ENCODE data around the gene ATP5IF1. TPM values are rescaled to one million over a fixed set of nuclear protein-coding genes. Genes with fewer than 3 reads are reported as not detected.
A peak's percentile ranks its signal among the peaks of the same experiment; 100 is the strongest.

Gene ATP5IF1
- total and polyA plus RNA-seq, 2 donors from 2014 or later: 172 to 906 TPM

GRCh38 chr1:28190996-28191645 is 44.8 kb upstream of the ATP5IF1 start:
- DNase-seq (no peak), FAIRE-seq (no peak)
- Histone ChIP-seq H3K9ac (ENCODE audit: low read length in 3 of 3) (no peak overlapping the region), H3K27ac (ENCODE audit: low read depth in 2 of 2, low read length in 2 of 2) (no peak overlapping the region), H3K36me3 (ENCODE audit: control insufficient read depth in 2 of 3, insufficient read depth in 3 of 3, low read length in 3 of 3) (no peaks in the 10 kb centered on the region), H3K4me1 (ENCODE audit: control insufficient read depth in 2 of 3, insufficient read depth in 2 of 3, low read depth in 1 of 3, low read length in 3 of 3) (no peaks in the 10 kb centered on the region), H3K9me3 (ENCODE audit: control insufficient read depth in 2 of 3, insufficient read depth in 1 of 3, low read length in 3 of 3) (no peaks in the 10 kb centered on the region), H3K4me3 (ENCODE audit: low read length in 3 of 3) (no peak overlapping the region), H3K27me3 (ENCODE audit: control insufficient read depth, insufficient read depth, low read length) (no peaks in the 10 kb centered on the region)
- TF ChIP-seq CTCF (IDR thresholded peaks at IDR 0.05; ENCODE audit: borderline replicate concordance, extremely low read depth, insufficient read depth): no peak
- intact Hi-C loops (cut with DNase I): no loop called here

GRCh38 chr1:28193701-28194161 is 42.2 kb upstream of the ATP5IF1 start:
- intact Hi-C loops (cut with DNase I): no loop called here
- H3K36me3 ChIP-seq (ENCODE audit: control insufficient read depth in 2 of 3, insufficient read depth in 3 of 3, low read length in 3 of 3): peaks cover 0 to 3% (median 3%) of the 10 kb centered on the region in 3 donors
- no peaks in the 10 kb centered on the region for H3K27me3 ChIP-seq (ENCODE audit: control insufficient read depth, insufficient read depth, low read length)
- H3K9ac ChIP-seq (ENCODE audit: low read length in 3 of 3): no peak overlapping the region
- DNase-seq (peak in 2 of 5 donors; percentile 29 to 89), FAIRE-seq (no peak)
- H3K27ac ChIP-seq (ENCODE audit: low read depth in 2 of 2, low read length in 2 of 2): no peak overlapping the region
- no peak overlapping the region for H3K4me3 ChIP-seq (ENCODE audit: low read length in 3 of 3)
- no peak for TF ChIP-seq CTCF (IDR thresholded peaks at IDR 0.05; ENCODE audit: borderline replicate concordance, extremely low read depth, insufficient read depth)
- no peaks in the 10 kb centered on the region for H3K9me3 ChIP-seq (ENCODE audit: control insufficient read depth in 2 of 3, insufficient read depth in 1 of 3, low read length in 3 of 3)
- no peaks in the 10 kb centered on the region for H3K4me1 ChIP-seq (ENCODE audit: control insufficient read depth in 2 of 3, insufficient read depth in 2 of 3, low read depth in 1 of 3, low read length in 3 of 3)

GRCh38 chr1:28194326-28195035 is 41.4 kb upstream of the ATP5IF1 start:
- no peak for FAIRE-seq
- no peak overlapping the region for H3K9ac ChIP-seq (ENCODE audit: low read length in 3 of 3)

More at GRCh38 chr1:28194326-28195035, 41.4 kb upstream of the ATP5IF1 start:
- H3K4me3 ChIP-seq (ENCODE audit: low read length in 3 of 3): no peak overlapping the region
- DNase-seq: no peak
- TF ChIP-seq CTCF (IDR thresholded peaks at IDR 0.05; ENCODE audit: borderline replicate concordance, extremely low read depth, insufficient read depth): no peak
- H3K36me3 ChIP-seq (ENCODE audit: control insufficient read depth in 2 of 3, insufficient read depth in 3 of 3, low read length in 3 of 3): peaks cover 0 to 11% (median 6%) of the 10 kb centered on the region in 3 donors
- H3K9me3 ChIP-seq (ENCODE audit: control insufficient read depth in 2 of 3, insufficient read depth in 1 of 3, low read length in 3 of 3): no peaks in the 10 kb centered on the region
- no peaks in the 10 kb centered on the region for H3K4me1 ChIP-seq (ENCODE audit: control insufficient read depth in 2 of 3, insufficient read depth in 2 of 3, low read depth in 1 of 3, low read length in 3 of 3)
- intact Hi-C loops (cut with DNase I): no loop called here
- H3K27ac ChIP-seq (ENCODE audit: low read depth in 2 of 2, low read length in 2 of 2): no peak overlapping the region
- no peaks in the 10 kb centered on the region for H3K27me3 ChIP-seq (ENCODE audit: control insufficient read depth, insufficient read depth, low read length)

Measured in kidney (tissue), 14 donors.